Activated T-cell treated with anti-CD3 and anti-CD28 coated beads, Interleukin-2, amount 50 U/mL, for 1 hour (primary cell): ENCODE results near the gene ANK2.

Source experiments
- DNase-seq: peaks from one replicate; pipeline ENCODE4 v3.0.0-alpha.2; 2020

The ANK2 gene

GRCh38 chr4:113049421-113050370 lies at the start of gene ANK2:
Gene ANK2 (plus strand): TSS chr4:113049653. CDS start chr4:113049729, 76 bp downstream.
- no peak for DNase-seq

- DNase-seq, result no peak
These were observed 45.6 kb upstream of the ANK2 start for GRCh38 chr4:113003841-113004240.

- DNase-seq, result no peak
These were observed 44.8 kb upstream of the ANK2 start for GRCh38 chr4:113004655-113005054.

- no peak for DNase-seq
These were observed 42.8 kb upstream of the ANK2 start for GRCh38 chr4:113006632-113007031.

- DNase-seq, result no peak
These were observed 42.3 kb upstream of the ANK2 start for GRCh38 chr4:113007151-113007550.

- DNase-seq, result no peak
These were observed 41.3 kb upstream of the ANK2 start for GRCh38 chr4:113008135-113008534.

GRCh38 chr4:113008716-113009115 lies 40.7 kb upstream of the ANK2 start:
- DNase-seq, result no peak

GRCh38 chr4:113009461-113009860 lies 40.0 kb upstream of the ANK2 start:
- DNase-seq, result no peak

GRCh38 chr4:113012122-113012725 lies 37.2 kb upstream of the ANK2 start:
- DNase-seq, result no peak

GRCh38 chr4:113012786-113013185 lies 36.7 kb upstream of the ANK2 start:
- DNase-seq, result no peak

- no peak for DNase-seq
These were observed 35.7 kb upstream of the ANK2 start for GRCh38 chr4:113013751-113014150.

GRCh38 chr4:113016377-113016776 lies 33.1 kb upstream of the ANK2 start:
- DNase-seq, result no peak

- DNase-seq, result no peak
These were observed 28.5 kb upstream of the ANK2 start for GRCh38 chr4:113020966-113021365.

GRCh38 chr4:113024388-113024787 lies 25.1 kb upstream of the ANK2 start:
- DNase-seq, result no peak

- no peak for DNase-seq
These were observed 24.0 kb upstream of the ANK2 start for GRCh38 chr4:113025416-113025815.

GRCh38 chr4:113026556-113026955 lies 22.9 kb upstream of the ANK2 start:
- no peak for DNase-seq

- no peak for DNase-seq
These were observed 21.4 kb upstream of the ANK2 start for GRCh38 chr4:113028074-113028473.

GRCh38 chr4:113031212-113031611 lies 18.2 kb upstream of the ANK2 start:
- DNase-seq, result no peak

GRCh38 chr4:113040793-113041192 lies 8.7 kb upstream of the ANK2 start:
- no peak for DNase-seq

- DNase-seq, result no peak
These were observed 7.0 kb upstream of the ANK2 start for GRCh38 chr4:113042502-113042901.

GRCh38 chr4:113043591-113043990 lies 5.9 kb upstream of the ANK2 start:
- DNase-seq, result no peak

- no peak for DNase-seq
These were observed 910 bp downstream of the ANK2 start for GRCh38 chr4:113050371-113050755.

GRCh38 chr4:113050837-113051236 lies 1.4 kb downstream of the ANK2 start:
- DNase-seq, result no peak

- DNase-seq, result no peak
These were observed 1.9 kb downstream of the ANK2 start for GRCh38 chr4:113051361-113051760.
